Lung microvascular endothelial cell (primary cell): ENCODE measurements around the gene KLHL35. TPM values are rescaled to one million over a fixed set of nuclear protein-coding genes. Genes with fewer than 3 reads are reported as not detected.

Experiments used
- DNase-seq, 2 donors: peaks; one replicate each; pipeline versions ENCODE4 v3.0.0 to v3.0.0-alpha.2; 2010; ENCODE audit warnings: low read depth in 2 of 2
- total RNA-seq: library from RNA; depleted of rRNA; stranded (reverse); fragments of >200 nt; gene quantifications from 2 replicates; pipeline ENCODE4 v1.2.1, GENCODE V29; 2014

KLHL35 gene
- total RNA-seq: 1.6 and 1.7 TPM in 2 replicates

- DNase-seq: peak in 1 of 2 donors; percentile 35
Measured at GRCh38 chr11:75432911-75433321, at the start of gene KLHL35. KLHL35 (minus strand) TSS chr11:75433203; CDS start chr11:75430629, 2,574 bp downstream.

- no peak for DNase-seq
Measured at GRCh38 chr11:75481922-75482606, 49.1 kb upstream of the KLHL35 start.

DNA sequence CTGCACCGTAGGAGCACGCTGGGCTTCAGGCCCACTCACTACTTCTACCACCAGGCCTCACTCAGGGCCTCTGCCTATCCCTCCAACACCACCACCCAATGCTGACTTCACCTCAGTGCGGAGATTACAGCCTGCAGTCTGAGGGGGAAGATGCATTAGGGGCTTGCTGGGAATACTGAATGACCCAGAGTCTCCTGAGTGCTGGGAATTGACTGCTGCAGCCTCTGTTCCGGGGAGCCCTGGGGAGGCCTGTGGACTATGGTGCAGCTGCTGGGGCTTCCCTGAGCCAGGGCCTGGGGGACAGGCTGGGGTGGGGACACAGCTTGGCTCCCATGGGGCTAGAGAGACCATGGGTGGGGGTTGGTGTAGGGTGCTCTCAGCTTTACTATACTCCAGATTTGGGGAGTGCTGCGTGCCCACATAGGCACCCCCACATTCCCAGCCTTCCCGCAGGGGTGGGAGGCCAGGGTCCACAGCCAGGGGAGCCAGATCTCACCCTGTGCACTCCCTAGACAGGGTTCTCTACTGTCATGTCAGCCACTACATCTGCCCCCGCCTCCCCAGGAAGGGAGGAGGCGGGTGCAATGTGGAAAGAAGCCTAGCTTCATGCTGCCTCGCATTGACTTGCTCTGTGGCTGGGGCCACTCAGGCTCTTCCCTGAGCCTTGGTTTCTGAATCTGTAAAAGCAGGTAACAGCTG is 48.4 kb upstream of the KLHL35 start:
- no peak for DNase-seq

DNA sequence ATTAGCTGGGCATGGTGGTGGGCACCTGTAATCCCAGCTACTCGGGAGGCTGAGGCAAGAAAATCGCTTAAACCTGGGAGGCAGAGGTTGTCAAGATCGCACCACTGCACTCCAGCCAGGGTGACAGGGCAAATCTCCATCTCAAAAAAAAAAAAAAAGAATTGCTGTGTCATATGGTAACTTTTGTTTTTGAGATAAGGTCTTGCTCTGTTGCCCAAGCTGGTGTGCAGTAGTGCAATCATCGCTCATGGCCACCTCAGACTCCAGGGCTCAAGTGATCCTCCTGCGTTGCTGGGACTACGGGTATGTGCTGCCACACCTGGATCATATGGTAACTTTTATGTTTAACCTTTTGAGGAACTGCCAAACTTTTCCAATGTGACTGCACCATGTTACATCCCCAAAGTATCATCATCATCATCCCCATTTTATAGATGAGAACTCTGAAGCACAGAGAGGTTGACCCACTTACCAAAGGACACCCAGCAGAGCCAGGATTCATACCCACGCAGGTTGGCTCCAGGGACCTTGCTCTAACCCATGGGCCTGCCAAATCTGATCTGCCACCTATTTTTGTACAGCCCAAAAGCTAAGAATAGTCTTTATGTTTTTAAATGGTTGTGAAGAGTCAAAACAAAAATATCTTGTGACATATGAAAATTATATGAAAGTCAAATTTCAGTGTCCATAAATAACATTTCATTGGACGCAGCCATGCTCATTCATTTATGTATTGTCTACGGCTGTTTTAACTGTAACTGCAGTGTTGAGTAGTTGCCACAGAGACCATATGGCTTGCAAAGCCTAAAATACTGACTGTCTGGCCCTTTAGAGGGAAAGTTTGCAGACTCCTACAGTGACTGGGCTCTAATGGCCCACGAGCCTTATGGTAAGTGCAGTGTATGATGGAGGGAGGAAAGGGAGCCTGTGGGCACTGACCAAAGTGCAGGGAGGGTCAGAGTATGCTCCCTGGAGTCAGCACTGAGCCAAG is 47.5 kb upstream of the KLHL35 start:
- DNase-seq: no peak

DNA sequence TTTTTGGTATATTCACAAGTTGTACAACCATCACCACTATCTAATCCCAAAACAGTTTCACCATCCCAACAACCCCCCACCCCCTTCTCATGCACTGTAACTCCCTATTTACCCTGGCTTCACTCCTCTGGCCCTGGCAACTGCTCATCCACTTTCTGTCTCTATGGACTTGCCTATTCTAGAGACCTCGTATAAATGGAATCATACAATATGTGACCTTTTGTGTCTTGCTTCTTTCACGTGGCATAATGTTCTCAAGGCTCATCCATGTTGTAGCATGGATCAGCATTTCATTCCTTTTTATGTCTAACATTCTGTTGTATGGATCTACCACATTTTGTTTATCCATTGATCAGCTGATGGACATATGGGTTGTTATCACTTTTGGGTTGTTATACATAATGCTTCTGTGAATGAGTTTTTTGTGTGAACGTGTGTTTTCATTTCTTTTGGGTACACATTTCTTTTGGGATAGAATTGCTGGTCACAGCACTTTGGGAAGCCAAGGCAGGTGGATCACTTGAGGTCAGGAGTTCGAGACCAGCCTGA is 46.7 kb upstream of the KLHL35 start:
- peak in 1 of 2 donors; percentile 54 for DNase-seq

- DNase-seq: peak in 1 of 2 donors; percentile 66
Measured at GRCh38 chr11:75478783-75479596, 46.0 kb upstream of the KLHL35 start.

DNA sequence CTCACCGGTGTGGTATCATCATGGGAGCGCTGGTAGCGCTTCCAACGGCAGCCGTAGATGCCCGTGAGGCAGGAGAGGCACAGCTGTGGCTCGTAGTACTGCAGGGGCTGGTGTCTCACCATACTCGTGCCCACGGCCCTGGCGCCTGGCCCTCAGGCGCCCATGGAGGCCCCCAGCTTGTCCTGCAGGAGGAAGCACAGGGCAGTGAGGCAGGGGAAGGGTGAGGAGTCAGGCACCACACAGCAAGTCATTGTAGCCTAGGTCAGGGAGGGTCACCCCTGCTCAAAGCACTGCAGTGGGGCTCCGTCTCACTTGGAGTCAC is 44.6 kb upstream of the KLHL35 start:
- DNase-seq: no peak

DNA sequence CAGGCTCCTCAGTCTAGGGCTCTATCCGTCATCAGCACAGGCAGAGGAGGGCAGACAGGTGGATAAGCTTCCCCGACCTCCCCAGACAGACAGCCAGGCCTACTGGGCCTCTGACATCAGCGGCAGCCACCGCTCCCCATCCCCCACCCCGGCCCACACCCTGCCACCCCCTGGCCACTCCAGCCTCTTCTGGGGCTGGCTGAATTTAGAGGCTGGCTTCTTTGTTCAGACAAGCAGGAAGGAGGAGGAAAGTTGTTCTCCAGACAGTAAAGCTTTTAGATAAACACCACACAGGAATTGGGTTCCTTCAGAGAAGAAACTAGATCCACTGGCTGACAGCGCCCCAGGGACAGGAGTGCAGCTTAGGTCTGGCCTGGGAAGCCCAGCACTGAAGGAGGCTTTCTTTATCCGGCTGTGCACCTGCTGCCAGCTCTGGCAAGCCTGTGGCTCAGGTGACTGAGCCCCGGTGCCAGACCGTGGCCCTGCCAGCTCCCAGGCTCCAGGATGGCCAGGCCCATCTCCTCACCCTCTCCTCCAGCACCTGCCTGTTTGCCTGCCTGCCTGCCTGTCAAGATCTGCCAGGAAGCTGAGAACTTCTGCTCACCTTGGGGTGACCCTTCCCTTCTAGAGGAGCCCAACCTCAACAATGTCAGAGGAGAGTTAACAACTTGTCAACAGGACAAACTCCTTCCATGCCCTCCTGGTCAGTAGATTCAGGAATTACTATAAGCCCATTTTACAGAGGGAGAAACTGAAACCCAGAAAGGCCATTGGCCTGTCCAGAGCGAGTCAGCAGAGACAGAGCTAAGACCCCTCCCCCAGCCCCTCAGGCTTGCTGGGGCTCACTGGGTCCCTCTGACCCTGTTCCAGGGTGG is 44.0 kb upstream of the KLHL35 start:
- no peak for DNase-seq

DNA sequence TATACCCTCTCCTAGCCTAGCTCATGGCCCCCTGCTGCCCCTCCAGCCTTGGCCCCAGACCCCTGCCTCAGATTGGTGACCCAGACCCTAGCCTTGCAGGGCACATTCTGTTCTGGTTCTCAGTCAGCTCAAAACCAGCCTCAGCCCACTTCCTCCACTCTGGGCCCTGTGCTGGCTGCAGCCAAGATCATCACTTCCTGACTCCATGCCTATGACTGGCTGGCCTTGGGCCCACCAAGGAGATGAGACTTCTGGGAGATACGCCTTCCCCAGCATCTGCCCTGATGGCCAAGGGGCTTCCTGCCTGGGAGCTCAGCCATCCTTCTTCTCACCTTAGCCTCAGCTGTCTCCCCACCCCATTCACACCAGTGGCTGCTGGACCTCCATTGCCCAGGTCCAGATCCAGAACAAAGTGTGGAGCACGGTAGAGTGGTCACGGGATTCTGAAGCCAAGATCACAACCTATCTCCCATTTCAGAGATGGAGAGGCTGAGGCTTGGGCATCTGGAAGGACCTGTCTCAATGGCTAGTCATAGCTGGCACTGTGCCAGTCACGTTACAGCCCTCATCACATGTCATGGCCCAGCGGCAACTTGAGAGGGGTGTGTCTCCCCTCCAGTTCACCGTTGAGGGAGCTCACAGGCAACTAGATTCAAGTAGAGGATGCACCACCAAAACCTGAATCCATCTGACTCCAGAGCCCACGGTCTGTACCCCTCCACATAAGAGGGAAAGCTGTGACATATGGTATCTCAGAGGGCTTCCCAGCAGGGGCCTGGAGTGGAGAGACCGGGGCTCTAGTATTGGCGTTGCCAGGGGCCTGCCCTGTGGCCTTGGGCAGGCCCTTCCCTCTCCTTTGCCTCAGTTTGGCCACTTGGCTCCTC is 43.0 kb upstream of the KLHL35 start:
- DNase-seq: peak; percentile 39 to 73

- DNase-seq: peak in 1 of 2 donors; percentile 44
Measured at GRCh38 chr11:75474878-75475766, 42.1 kb upstream of the KLHL35 start.

DNA sequence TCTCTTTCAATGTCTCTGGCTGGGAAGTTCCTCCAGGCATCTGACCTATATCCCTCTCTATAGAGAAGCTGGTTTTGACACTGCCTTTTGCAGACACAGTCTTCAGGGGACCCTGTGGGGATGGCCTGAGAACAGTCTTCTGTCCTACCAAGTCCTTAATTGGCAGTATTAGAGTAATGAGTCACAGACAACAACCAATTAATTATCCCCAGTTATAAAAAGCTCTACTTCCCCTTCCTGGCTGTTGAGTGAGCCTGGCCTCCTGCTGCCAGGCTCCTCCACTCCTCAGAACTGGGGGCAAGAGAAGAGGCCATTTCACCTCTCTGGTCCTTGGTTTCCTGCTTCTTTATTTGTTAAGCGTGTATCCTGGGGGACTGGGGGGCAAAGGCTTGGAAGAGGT is 41.2 kb upstream of the KLHL35 start:
- DNase-seq: peak in 1 of 2 donors; percentile 74

GRCh38 chr11:75473684-75474083 is 40.7 kb upstream of the KLHL35 start:
- DNase-seq: no peak

- DNase-seq: no peak
Measured at GRCh38 chr11:75472081-75472732, 39.2 kb upstream of the KLHL35 start.

DNA sequence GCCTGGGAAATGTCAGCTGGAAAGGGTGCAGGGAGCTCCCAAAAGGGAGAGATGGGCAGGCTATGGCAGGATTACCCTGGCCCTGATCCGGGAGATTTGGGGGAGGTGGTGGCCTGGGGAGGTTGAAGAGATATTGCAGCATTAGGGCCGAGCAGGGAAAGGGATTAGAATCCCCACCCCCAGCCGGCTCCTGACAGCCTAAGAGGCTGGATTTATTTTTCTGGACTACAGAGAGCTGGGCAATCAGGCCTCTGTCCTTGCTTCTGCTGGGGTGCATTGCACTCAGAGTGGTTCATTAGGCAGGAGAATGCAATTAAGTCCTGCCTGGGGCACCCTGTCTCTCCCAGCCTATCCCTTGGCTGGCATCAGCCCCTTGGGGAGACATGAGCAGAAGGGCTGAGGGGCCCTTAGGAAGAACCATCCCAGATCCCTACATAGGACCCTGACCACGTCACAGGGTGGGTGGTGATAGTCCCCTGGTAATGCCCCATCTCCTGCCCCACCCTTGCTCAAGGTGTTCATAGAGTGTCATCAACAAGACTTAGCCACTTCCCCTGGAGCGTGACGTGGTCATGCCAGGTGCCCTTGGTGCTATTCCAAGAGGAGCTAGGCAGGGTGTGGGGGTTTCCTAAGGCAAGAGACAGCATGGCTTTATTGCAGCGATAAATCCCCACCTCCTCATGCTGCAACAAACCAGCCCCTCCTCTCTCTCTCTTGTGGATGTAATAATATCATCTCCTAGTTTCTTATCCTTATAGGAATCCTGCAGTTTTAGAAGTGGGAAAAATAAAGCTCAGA is 38.4 kb upstream of the KLHL35 start:
- no peak for DNase-seq

DNA sequence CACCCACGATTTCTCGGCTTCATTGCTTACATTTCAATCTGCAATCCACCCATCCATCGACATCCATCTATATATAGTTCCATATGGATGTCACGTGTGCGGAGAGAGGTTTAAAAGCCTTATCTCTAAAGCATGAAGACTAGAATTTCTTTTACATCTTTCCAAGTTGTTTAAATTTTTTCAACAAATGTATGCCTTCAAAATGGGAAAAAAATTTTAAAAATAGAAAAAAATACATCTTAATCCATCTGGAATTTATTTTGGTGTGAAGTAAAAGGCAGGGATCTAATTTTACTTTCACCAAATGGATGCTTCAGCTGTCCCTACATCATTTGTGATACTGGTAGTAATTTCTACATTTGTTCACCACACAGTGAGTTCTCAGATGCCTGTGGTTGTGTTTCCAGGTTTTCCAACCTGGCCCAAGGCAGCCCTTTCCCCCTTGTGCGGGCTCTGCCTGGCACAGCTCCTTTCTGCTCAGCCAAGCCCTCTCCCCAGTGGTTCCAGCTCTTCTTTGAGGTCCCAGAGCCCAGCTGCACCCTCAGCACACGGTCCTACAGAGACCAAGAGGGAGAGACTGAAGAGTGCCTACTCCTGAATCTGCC is 37.6 kb upstream of the KLHL35 start:
- DNase-seq: no peak

- DNase-seq: no peak
Measured at GRCh38 chr11:75469785-75470405, 36.9 kb upstream of the KLHL35 start.
